CD4-positive, alpha-beta T cell treated with Interleukin-15 for 4 hours (primary cell): ENCODE measurements around the gene NOS1AP.

Experiments used
- DNase-seq: peaks from one replicate; pipeline ENCODE4 v3.0.0-alpha.2; 2020; ENCODE audit warnings: low spot score

Gene NOS1AP

GRCh38 chr1:162300057-162300917 is 230.8 kb downstream of the NOS1AP start:
- DNase-seq, result no peak

GRCh38 chr1:162301696-162302095 is 232.2 kb downstream of the NOS1AP start:
- DNase-seq, result no peak

- DNase-seq, result no peak
Observed at GRCh38 chr1:162302306-162303003, 233.0 kb downstream of the NOS1AP start.

GRCh38 chr1:162303004-162303344 is 233.5 kb downstream of the NOS1AP start:
- DNase-seq, result no peak

GRCh38 chr1:162304736-162305135 is 235.2 kb downstream of the NOS1AP start:
- no peak for DNase-seq

GRCh38 chr1:162305969-162306368 is 236.5 kb downstream of the NOS1AP start:
- no peak for DNase-seq

- DNase-seq, result no peak
Observed at GRCh38 chr1:162310337-162310736, 240.8 kb downstream of the NOS1AP start.

- DNase-seq, result no peak
Observed at GRCh38 chr1:162314206-162314605, 244.7 kb downstream of the NOS1AP start.

- no peak for DNase-seq
Observed at GRCh38 chr1:162315673-162316072, 246.2 kb downstream of the NOS1AP start.

GRCh38 chr1:162316187-162316586 is 246.7 kb downstream of the NOS1AP start:
- no peak for DNase-seq

GRCh38 chr1:162317621-162318020 is 248.1 kb downstream of the NOS1AP start:
- DNase-seq, result no peak

GRCh38 chr1:162319493-162320175 is 250.1 kb downstream of the NOS1AP start:
- no peak for DNase-seq

- DNase-seq, result no peak
Observed at GRCh38 chr1:162321809-162322422, 252.4 kb downstream of the NOS1AP start.

GRCh38 chr1:162323023-162323422 is 253.5 kb downstream of the NOS1AP start:
- no peak for DNase-seq

GRCh38 chr1:162324396-162324795 is 254.9 kb downstream of the NOS1AP start:
- no peak for DNase-seq

- no peak for DNase-seq
Observed at GRCh38 chr1:162326559-162326958, 257.1 kb downstream of the NOS1AP start.

GRCh38 chr1:162327144-162327787 is 257.8 kb downstream of the NOS1AP start:
- DNase-seq, result no peak

- DNase-seq, result no peak
Observed at GRCh38 chr1:162327788-162328165, 258.3 kb downstream of the NOS1AP start.

- DNase-seq, result no peak
Observed at GRCh38 chr1:162328512-162328911, 259.0 kb downstream of the NOS1AP start.

GRCh38 chr1:162329826-162330225 is 260.3 kb downstream of the NOS1AP start:
- no peak for DNase-seq

- no peak for DNase-seq
Observed at GRCh38 chr1:162333991-162334390, 264.5 kb downstream of the NOS1AP start.

- no peak for DNase-seq
Observed at GRCh38 chr1:162335126-162335525, 265.6 kb downstream of the NOS1AP start.
